Activated T-helper 17 cell treated with anti-CD3 and anti-CD28 coated beads, Interleukin-2, amount 50 U/mL, for 72 hours (primary cell): ENCODE data around the gene HIC2. TPM values are rescaled to one million over a fixed set of nuclear protein-coding genes. Genes with fewer than 3 reads are reported as not detected.
A peak's percentile ranks its signal among the peaks of the same experiment; 100 is the strongest.
"Not testable (repeated sequence)": the region's sequence is repeated elsewhere in the genome, so short reads cannot be mapped to it uniquely, and the experiment has no call there.

Experiments
- ATAC-seq: fragments of 150-1000 bp; cut with Tn5 transposase; replicated peaks from 2 replicates; pipeline ENCODE4 v1.10.0; 2021; ENCODE audit warnings: mild to moderate bottlenecking, moderate library complexity
- H3K27ac Mint-ChIP-seq: one replicate; pipeline ENCODE4 v1.8.0; 2022; ENCODE audit warnings: mixed read lengths
- H3K27me3 Mint-ChIP-seq: one replicate; pipeline ENCODE4 v1.8.0; 2022; ENCODE audit warnings: mixed read lengths
- H3K36me3 Mint-ChIP-seq: one replicate; pipeline ENCODE4 v1.8.0; 2022; ENCODE audit warnings: low read depth, mild to moderate bottlenecking, mixed read lengths
- H3K4me1 Mint-ChIP-seq: one replicate; pipeline ENCODE4 v1.8.0; 2022; ENCODE audit warnings: mixed read lengths
- H3K4me3 Mint-ChIP-seq: one replicate; pipeline ENCODE4 v1.8.0; 2022; ENCODE audit warnings: mild to moderate bottlenecking, mixed read lengths
- H3K9me3 Mint-ChIP-seq: one replicate; pipeline ENCODE4 v1.8.0; 2022; ENCODE audit warnings: mixed read lengths
- total RNA-seq, 2 donors: library from RNA; stranded (reverse); gene quantifications; one replicate each; pipeline ENCODE4 v1.2.3, GENCODE V29; 2022

HIC2 gene, protein sequence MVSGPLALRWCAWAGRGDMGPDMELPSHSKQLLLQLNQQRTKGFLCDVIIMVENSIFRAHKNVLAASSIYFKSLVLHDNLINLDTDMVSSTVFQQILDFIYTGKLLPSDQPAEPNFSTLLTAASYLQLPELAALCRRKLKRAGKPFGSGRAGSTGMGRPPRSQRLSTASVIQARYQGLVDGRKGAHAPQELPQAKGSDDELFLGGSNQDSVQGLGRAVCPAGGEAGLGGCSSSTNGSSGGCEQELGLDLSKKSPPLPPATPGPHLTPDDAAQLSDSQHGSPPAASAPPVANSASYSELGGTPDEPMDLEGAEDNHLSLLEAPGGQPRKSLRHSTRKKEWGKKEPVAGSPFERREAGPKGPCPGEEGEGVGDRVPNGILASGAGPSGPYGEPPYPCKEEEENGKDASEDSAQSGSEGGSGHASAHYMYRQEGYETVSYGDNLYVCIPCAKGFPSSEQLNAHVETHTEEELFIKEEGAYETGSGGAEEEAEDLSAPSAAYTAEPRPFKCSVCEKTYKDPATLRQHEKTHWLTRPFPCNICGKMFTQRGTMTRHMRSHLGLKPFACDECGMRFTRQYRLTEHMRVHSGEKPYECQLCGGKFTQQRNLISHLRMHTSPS
- total RNA-seq, result 1 to 10 TPM; 4.8 to 6.2 TPM

DNA sequence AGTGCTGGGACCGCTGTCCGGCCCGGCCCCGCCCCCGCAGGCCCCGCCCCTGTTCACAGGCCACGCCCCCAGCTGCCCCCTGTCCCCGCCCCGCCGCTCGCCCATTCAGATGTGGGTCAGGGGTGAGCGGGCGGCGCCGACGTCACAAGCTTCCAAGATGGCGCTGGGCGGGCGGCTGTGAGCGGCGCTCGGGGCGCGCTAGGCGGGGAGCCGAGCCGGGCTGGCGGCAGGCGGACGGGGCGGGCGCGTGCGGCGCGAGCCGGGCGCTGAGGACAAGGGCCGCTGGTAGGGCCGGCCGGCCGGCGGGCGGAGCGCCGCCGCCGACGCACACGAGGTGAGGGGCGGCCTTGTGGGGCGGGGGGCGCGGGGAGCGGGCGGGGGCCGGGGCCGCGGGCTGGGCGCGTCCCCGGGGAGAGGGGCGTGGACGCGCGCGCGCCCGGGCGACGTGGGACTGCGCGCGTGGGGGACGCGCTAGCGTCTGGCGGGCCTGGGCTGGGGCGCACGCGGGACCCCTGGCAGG lies at the start of gene HIC2:
Gene HIC2, plus strand, starts transcription at position 145 of the 520 bp plus-strand sequence. CDS start 25,461 bp downstream, outside the sequence.
- H3K27me3 Mint-ChIP-seq, H3K4me1 Mint-ChIP-seq, H3K9me3 Mint-ChIP-seq, H3K27ac Mint-ChIP-seq, H3K4me3 Mint-ChIP-seq, H3K36me3 Mint-ChIP-seq: not testable (repeated sequence)
- ATAC-seq, result peak; percentile 92

DNA sequence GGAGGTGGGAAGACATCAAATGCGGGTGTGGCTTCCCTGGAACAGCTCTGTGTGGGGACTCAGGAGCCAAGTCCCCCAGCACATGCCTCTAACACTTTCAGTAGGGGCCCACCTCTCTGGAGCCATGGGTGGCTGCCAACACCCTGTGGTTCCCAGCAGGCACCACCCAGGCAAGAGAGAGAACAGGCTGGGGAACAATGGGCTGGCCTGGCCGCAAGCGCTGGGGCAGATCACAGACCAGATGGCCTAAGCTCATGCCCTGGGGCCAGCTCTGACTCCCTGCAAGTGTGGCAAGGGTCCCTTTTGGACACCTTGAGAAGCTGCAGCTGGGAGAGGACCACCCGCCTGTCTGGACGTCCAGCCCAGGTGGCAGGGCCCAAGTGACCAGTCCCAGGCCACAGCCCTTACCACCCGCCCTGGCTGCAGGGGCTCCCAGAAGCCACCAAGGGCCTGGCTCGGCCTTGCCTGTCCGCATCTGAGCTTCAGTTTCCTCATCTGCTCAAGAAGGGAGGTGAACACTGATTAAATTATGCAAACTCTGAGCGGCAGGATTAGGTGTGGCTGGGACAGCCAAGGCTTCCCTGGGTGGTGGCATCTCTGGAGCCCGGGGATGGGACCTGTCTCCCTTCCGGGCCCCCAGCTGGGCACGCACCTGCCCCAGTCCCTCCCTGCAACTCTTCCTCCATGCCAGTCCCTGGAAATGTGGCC lies 48.4 kb upstream of the HIC2 start:
- H3K4me1 Mint-ChIP-seq, H3K36me3 Mint-ChIP-seq, H3K27ac Mint-ChIP-seq, H3K27me3 Mint-ChIP-seq, ATAC-seq, H3K4me3 Mint-ChIP-seq, H3K9me3 Mint-ChIP-seq: not testable (repeated sequence)

DNA sequence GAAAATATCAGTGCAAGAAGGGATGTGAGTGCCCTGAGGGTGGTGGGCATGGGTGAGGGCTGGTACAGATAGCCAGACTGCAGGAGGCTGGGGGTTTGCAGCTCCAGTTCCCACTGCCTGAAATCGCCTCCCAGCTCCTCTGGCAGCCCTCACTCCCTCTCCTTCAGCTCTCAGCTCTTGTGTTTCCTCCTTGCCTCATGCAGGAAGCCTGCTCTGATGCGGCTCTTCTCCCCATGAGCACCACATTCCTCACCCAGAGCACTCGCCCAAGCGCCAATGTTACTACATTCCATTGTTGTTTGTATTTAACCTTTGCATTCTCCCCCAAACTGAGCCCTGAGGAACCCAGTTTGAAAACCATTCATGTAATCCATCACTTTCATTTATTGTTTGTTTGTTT lies 41.3 kb upstream of the HIC2 start:
- not testable (repeated sequence) for H3K4me3 Mint-ChIP-seq, H3K4me1 Mint-ChIP-seq, H3K36me3 Mint-ChIP-seq, H3K27me3 Mint-ChIP-seq, H3K27ac Mint-ChIP-seq, H3K9me3 Mint-ChIP-seq, ATAC-seq

DNA sequence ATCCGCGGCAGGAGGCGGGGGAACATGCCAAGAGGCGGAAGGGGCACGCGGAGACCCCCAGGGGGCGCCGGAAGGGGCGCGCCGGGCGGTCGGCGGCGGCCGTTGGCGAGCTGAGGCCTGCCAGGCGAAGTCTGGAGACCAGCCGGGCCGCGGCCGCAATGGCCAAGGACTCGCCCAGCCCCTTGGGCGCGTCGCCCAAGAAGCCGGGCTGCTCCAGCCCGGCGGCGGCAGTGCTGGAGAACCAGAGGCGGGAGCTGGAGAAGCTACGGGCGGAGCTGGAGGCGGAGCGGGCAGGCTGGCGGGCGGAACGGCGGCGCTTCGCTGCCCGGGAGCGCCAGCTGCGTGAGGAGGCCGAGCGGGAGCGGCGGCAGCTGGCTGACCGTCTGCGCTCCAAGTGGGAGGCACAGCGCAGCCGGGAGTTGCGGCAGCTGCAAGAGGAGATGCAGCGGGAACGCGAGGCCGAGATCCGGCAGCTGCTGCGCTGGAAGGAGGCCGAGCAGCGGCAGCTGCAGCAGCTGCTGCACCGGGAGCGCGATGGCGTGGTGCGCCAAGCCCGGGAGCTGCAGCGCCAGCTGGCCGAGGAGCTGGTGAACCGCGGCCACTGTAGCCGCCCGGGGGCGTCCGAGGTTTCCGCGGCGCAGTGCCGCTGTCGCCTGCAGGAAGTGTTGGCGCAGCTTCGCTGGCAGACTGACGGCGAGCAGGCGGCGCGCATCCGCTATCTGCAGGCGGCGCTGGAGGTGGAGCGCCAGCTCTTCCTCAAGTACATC lies 33.3 kb upstream of the HIC2 start, which contains the start of gene RIMBP3B:
Gene RIMBP3B, plus strand, starts transcription at position 51 of the 767 bp plus-strand sequence. Its CDS starts 108 bp downstream, at position 159.
- ATAC-seq, result peak; percentile 91
- not testable (repeated sequence) for H3K4me1 Mint-ChIP-seq, H3K27me3 Mint-ChIP-seq, H3K27ac Mint-ChIP-seq, H3K36me3 Mint-ChIP-seq, H3K4me3 Mint-ChIP-seq, H3K9me3 Mint-ChIP-seq

DNA sequence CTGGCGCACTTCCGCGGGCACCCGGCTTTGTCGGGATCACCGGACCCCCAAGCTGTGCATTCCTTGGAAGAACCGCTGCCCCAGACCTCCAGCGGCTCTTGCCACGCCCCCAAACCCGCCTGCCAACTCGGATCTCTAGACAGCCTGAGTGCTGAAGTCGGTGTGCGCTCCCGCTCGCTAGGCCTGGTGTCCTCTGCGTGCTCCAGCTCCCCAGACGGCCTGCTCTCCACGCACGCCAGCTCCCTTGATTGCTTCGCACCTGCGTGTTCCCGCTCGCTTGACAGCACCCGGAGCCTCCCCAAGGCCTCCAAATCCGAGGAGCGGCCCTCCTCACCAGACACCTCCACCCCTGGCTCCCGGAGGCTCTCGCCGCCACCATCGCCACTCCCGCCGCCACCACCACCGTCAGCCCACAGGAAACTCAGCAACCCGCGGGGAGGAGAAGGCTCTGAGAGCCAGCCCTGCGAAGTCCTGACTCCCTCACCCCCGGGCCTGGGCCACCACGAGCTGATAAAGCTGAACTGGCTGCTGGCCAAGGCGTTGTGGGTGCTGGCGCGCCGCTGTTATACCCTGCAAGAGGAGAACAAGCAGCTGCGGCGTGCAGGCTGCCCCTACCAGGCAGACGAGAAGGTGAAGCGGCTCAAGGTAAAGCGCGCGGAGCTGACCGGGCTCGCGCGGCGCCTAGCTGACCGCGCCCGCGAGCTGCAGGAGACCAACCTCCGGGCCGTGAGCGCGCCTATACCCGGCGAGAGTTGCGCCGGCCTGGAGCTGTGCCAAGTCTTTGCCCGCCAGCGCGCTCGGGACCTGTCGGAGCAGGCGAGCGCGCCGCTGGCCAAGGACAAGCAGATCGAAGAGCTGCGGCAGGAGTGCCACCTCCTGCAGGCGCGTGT lies 32.5 kb upstream of the HIC2 start:
- H3K4me3 Mint-ChIP-seq, H3K27me3 Mint-ChIP-seq, H3K9me3 Mint-ChIP-seq, H3K27ac Mint-ChIP-seq, H3K4me1 Mint-ChIP-seq, H3K36me3 Mint-ChIP-seq: not testable (repeated sequence)
- peak; percentile 74 for ATAC-seq

DNA sequence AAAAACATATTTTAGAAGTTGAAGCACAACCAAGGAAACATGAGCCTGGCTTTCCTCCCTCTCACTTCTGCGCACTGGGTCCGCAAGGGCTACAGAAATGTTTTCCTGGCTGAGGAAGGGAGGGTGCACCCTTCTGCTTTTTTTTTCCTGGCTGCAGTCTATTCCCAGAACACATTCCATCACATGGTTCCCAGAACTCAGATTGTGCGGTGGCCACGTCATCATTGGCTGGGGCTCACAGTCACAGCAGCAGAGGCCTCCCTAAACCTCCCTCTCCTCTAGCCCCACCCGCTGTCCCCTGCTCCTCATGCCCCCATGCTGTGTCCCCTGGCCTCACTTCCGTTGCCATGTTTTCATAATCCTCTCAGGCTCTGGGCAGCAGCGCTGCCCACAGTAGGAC lies 27.7 kb upstream of the HIC2 start:
- H3K9me3 Mint-ChIP-seq, H3K36me3 Mint-ChIP-seq, H3K4me3 Mint-ChIP-seq, H3K27me3 Mint-ChIP-seq, H3K4me1 Mint-ChIP-seq, H3K27ac Mint-ChIP-seq, ATAC-seq: not testable (repeated sequence)

DNA sequence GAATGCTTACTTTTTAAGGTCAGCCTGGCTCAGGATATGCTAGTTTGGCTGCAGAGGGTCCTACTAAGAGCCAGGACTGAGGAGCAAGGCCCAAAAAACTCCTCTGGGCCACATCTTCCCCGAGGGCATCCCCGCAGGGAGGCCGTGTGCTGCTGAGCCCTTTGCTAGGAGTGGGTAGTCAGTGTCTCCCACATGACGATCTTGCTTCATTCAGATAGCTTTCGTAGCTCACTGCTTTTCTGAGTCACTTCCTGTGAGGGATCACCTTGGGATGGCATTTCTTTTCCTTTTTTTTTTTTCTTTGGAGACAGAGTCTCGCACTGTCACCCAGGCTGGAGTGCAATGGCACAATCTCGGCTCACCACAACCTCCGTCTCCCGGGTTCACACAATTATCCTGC lies 27.2 kb upstream of the HIC2 start:
- not testable (repeated sequence) for ATAC-seq, H3K4me3 Mint-ChIP-seq, H3K4me1 Mint-ChIP-seq, H3K27ac Mint-ChIP-seq, H3K9me3 Mint-ChIP-seq, H3K36me3 Mint-ChIP-seq, H3K27me3 Mint-ChIP-seq

DNA sequence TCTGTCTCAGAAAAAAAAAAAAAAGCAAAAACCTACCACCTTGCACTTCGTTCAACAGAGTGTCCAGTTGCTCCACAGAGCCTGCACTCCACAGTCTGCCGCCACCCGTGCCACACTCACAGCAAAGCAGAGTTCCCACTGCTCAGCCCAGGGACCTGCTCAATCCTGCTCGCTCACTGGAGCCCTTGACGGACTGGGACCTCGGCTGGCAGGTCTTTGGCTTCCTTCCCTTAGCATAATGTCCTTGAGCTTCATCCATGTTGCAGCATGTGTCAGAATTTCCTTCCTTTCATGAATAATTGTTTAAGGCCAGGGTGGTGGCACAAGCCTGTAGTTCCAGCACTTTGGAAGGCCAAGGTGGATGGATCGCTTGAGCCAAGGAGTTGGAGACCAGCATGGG lies 22.6 kb upstream of the HIC2 start:
- not testable (repeated sequence) for H3K4me1 Mint-ChIP-seq, H3K36me3 Mint-ChIP-seq, H3K4me3 Mint-ChIP-seq, H3K9me3 Mint-ChIP-seq, H3K27me3 Mint-ChIP-seq, H3K27ac Mint-ChIP-seq, ATAC-seq

DNA sequence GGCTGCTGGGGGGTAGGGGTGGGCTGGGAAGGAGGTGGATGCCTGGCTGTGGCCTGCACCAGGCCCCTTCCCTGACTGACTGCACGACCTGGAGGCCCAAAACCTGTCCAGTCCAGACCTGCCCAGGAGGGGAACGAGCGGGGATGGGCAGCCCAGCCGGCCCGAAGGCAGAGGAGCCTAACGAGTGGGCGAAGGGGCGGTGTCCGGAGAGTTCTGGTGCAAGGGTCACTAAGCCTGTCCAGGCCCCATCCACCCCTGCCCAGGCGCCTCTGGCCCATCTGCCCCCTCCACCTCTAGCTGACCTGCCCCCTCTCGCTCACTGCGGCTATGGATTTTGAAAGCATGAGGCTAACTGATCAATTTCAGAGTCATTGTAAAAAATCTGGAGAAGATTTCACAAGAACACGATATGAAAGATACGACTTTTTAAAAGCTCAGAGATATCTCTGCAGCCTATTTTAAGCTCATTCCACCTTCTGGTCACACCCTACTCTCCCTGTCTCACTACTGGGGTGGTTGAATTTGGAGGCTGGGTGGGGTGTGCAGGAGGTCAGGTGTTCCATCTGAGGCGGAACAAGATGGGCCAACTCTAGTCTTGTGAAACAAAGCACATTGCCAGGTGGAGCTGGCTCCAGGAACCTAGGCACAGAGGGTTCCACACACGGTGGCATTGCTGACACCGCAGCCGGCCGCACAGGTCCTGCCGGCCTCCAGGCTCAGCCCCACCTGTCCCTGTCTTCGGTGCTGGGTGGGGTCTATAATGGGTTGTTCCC lies 15.8 kb upstream of the HIC2 start:
- not testable (repeated sequence) for H3K27me3 Mint-ChIP-seq, H3K4me1 Mint-ChIP-seq, H3K27ac Mint-ChIP-seq, H3K9me3 Mint-ChIP-seq, H3K4me3 Mint-ChIP-seq, ATAC-seq, H3K36me3 Mint-ChIP-seq

DNA sequence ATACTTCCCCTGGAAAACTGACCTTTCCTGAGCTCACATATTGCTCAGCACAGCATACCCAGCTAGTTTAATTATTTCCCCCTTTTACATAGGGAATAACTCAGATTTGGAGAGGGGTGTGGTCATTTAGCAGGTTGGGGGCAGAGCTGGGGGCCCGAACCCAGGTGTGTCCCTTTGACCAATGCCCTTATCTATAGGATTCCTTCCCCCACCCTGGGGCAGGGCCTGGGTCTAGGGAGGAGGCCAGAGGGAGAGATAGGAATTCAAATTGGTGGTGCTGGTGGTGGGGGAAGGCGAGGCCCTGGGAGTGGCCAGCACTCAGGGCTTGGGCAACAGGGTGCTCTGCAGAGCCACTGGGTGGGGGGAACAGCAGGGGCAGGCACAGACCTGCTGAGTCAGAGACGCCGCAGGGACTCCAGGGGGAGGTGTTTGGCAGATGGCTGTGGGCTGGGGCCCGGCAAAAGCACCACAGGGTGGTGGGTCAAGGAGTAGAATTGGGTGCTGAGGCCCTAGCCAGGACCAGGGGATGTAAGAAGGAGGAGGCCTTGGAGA lies 14.3 kb upstream of the HIC2 start:
- not testable (repeated sequence) for H3K4me3 Mint-ChIP-seq, ATAC-seq, H3K27ac Mint-ChIP-seq

DNA sequence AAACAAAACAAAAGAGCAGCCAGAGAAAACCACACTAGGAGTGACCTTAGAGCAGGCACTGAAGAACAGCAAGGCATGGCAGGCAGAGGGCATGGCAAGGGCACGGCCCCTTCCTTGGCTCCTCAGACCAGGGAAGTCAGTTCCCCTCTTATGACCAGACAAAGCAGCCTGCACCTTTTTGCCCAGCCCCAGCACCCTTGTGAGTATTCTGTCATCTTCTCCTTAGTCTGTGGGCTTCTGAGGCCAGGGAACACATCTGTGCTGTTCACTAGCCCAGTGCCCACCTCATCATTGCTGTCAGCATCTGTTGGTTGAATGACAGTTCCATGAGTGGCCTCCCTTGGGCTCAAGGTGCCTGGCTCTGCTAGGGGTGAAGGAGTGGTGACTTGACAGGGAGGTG lies 10.0 kb upstream of the HIC2 start:
- H3K36me3 Mint-ChIP-seq, H3K4me3 Mint-ChIP-seq, H3K27ac Mint-ChIP-seq, H3K27me3 Mint-ChIP-seq, H3K4me1 Mint-ChIP-seq, H3K9me3 Mint-ChIP-seq: not testable (repeated sequence)
- ATAC-seq, result peak; percentile 12

More for the DNA sequence above, 14.3 kb upstream of the HIC2 start:
- not testable (repeated sequence) for H3K9me3 Mint-ChIP-seq, H3K4me1 Mint-ChIP-seq, H3K36me3 Mint-ChIP-seq, H3K27me3 Mint-ChIP-seq

DNA sequence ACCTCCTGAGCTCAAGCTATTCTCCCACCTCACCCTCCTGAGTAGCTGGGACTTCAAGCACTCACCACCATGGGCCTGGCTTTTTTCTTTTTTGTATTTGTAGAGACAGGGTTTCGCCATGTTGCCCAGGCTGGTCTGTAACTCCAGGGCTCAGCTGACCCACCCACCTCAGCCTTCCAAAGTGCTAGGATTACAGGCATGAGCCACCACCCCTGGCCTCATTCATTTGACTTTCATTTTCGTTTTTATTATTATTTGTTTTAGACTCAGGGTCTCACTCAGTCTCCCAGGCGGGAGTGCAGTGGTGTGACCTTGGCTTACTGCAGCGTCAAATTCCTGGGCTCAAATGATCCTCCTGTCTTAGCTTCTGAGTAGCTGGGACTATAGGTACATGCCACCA lies 9.4 kb upstream of the HIC2 start:
- not testable (repeated sequence) for H3K4me1 Mint-ChIP-seq, ATAC-seq, H3K4me3 Mint-ChIP-seq, H3K27ac Mint-ChIP-seq, H3K27me3 Mint-ChIP-seq, H3K9me3 Mint-ChIP-seq, H3K36me3 Mint-ChIP-seq

DNA sequence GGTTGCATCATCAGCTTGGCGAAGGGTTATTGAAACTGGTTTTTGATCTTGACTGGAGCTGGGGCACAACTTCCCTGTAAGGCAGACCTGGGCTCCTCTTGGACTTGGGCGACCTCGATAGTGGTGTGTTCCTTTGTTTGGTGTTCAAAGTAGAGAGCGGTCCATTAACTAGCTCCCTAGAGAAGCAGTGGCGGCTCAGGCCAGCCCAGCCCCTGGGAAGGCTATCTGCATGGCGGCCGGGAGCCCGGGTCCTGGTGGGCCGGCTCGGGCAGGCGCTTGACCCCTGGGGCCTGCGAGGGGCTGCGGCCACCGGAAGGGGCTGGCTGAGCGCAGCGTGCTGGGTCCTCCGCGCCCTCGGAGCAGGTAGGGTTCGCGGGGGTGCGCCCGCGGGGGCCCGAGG lies 796 bp upstream of the HIC2 start:
- not testable (repeated sequence) for ATAC-seq, H3K36me3 Mint-ChIP-seq, H3K27ac Mint-ChIP-seq, H3K4me1 Mint-ChIP-seq, H3K9me3 Mint-ChIP-seq, H3K27me3 Mint-ChIP-seq, H3K4me3 Mint-ChIP-seq
